Lung (tissue), 12 donors: ENCODE measurements around the gene ARL14EPL. TPM values are rescaled to one million over a fixed set of nuclear protein-coding genes. Genes with fewer than 3 reads are reported as not detected.

Experiments used
- ATAC-seq: fragments of 200-7000 bp; cut with Tn5 transposase; one replicate; pipeline ENCODE4 v1.9.1; 2020; ENCODE audit warnings: moderate number of reproducible peaks; ENCODE audit not compliant: insufficient read depth, low FRiP score
- DNase-seq, 3 donors: peaks; one replicate each; pipeline ENCODE4 v3.0.0-alpha.2; 2013 to 2017
- H3K27ac ChIP-seq, 2 donors: one replicate each; pipeline ENCODE4 v1.5.1; 2013; ENCODE audit warnings: mild to moderate bottlenecking in 2 of 2, moderate library complexity in 2 of 2, control low read depth in 1 of 2, inconsistent platforms in 1 of 2, low read depth in 1 of 2, low read length in 1 of 2
- H3K27me3 ChIP-seq, 3 donors: one replicate each; pipeline ENCODE4 v1.5.1; 2013; ENCODE audit warnings: low read length in 2 of 3; ENCODE audit not compliant: control insufficient read depth in 3 of 3, insufficient read depth in 3 of 3
- H3K36me3 ChIP-seq, 4 donors: one replicate each; pipeline ENCODE4 v1.5.1; 2013; ENCODE audit warnings: low read length in 4 of 4, mild to moderate bottlenecking in 1 of 4, moderate library complexity in 1 of 4; ENCODE audit not compliant: control insufficient read depth in 4 of 4, insufficient read depth in 4 of 4
- H3K4me1 ChIP-seq, 5 donors: one replicate each; pipeline ENCODE4 v1.5.1; 2013; ENCODE audit warnings: low read length in 5 of 5, mild to moderate bottlenecking in 2 of 5, moderate library complexity in 1 of 5; ENCODE audit not compliant: control insufficient read depth in 5 of 5, insufficient read depth in 5 of 5
- H3K4me3 ChIP-seq: one replicate; pipeline ENCODE4 v1.5.1; 2013; ENCODE audit warnings: mild to moderate bottlenecking, control low read depth, moderate library complexity
- H3K9ac ChIP-seq, 2 donors: one replicate each; pipeline ENCODE4 v1.5.1; 2013; ENCODE audit warnings: low read length in 2 of 2, control low read depth in 1 of 2; ENCODE audit not compliant: insufficient read depth in 1 of 2
- H3K9me3 ChIP-seq, 4 donors: one replicate each; pipeline ENCODE4 v1.5.1; 2013; ENCODE audit warnings: low read length in 3 of 4, mild to moderate bottlenecking in 1 of 4, moderate library complexity in 1 of 4; ENCODE audit not compliant: control insufficient read depth in 4 of 4, insufficient read depth in 3 of 4
- CTCF ChIP-seq: IDR thresholded peaks from 2 replicates; pipeline ENCODE4 v1.5.1; 2012; ENCODE audit warnings: mild to moderate bottlenecking; ENCODE audit errors: control extremely low read depth, extremely low read depth
- WGBS, 2 donors: extraction: QIAGEN DNeasy Blood & Tissue Kit; methylation state at CpG; one replicate each; pipeline ENCODE4 v1.1.7; 2013; 5-methylcytosine and 5-hydroxymethylcytosine counted together
- polyA plus RNA-seq, 2 donors: library from polyadenylated mRNA; stranded (reverse); fragments of 200-250 nt; gene quantifications; one replicate each; pipeline ENCODE4 v1.2.1, GENCODE V29; 2013
- total RNA-seq, 2 donors: library from RNA; depleted of rRNA in 1 of 2; stranded (reverse); fragments of >200 nt in 1 of 2; gene quantifications; one replicate each; pipeline ENCODE4 v1.2.1, GENCODE V29; 2014 to 2021
- donor health status: control.
- donor health status: control.
- donor health status: Bipolar disorder and iron deficiency.
- donor health status: healthy.
- donor health status: DM: yes; HTN: yes; CAD: no.

Gene ARL14EPL
- total and polyA plus RNA-seq, 4 donors: 0.10 TPM; not detected in 3

GRCh38 chr5:116038817-116039216 is 6.5 kb downstream of the ARL14EPL start:
- WGBS, 2 donors: 40 to 49% methylated on average over 3 of the region's 3 CpGs
- ATAC-seq (no peak), DNase-seq (no peak)
- Histone ChIP-seq H3K9me3 (no peaks in the 10 kb centered on the region), H3K27me3 (no peaks in the 10 kb centered on the region), H3K4me3 (no peak overlapping the region), H3K27ac (no peak overlapping the region), H3K4me1 (no peaks in the 10 kb centered on the region), H3K36me3 (no peaks in the 10 kb centered on the region), H3K9ac (no peak overlapping the region)
- no peak for TF ChIP-seq CTCF

DNA sequence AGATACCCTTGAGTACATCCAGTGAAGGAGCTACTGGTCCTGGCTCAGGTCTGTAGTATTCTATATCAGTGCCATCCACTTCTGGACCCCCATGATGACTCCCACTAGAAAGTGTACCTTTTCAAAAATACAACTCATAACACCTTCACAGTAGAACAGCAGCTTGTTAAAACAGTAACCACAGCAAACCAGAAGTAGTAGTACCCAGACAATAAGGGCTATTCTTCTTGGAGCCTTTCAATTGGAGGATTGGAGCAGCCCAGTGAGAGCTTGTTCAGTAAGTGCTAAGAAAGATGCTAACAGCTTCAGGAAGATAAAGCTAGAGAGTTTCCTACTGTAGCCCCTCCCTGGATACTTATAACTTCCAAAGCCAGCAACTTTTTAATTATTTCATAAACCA is 10.1 kb downstream of the ARL14EPL start:
- H3K27me3 ChIP-seq: no peaks in the 10 kb centered on the region
- H3K4me1 ChIP-seq: no peaks in the 10 kb centered on the region
- no peak for TF ChIP-seq CTCF
- ATAC-seq (no peak), DNase-seq (no peak)
- no peaks in the 10 kb centered on the region for H3K9me3 ChIP-seq
- no peak overlapping the region for H3K9ac ChIP-seq
- H3K4me3 ChIP-seq: no peak overlapping the region
- no peaks in the 10 kb centered on the region for H3K36me3 ChIP-seq
- no peak overlapping the region for H3K27ac ChIP-seq

- no peak overlapping the region for H3K9ac ChIP-seq
- H3K9me3 ChIP-seq: no peaks in the 10 kb centered on the region
- DNase-seq (no peak), ATAC-seq (no peak)
- H3K27me3 ChIP-seq: no peaks in the 10 kb centered on the region
- H3K4me3 ChIP-seq: no peak overlapping the region
- WGBS, 2 donors: 66 to 82% methylated on average over 3 of the region's 3 CpGs
- H3K27ac ChIP-seq: no peak overlapping the region
- H3K4me1 ChIP-seq: no peaks in the 10 kb centered on the region
- H3K36me3 ChIP-seq: no peaks in the 10 kb centered on the region
- TF ChIP-seq CTCF: no peak
Observed at GRCh38 chr5:116044073-116044472, 11.8 kb downstream of the ARL14EPL start.

GRCh38 chr5:116045821-116046220 is 13.5 kb downstream of the ARL14EPL start:
- WGBS, 2 donors: 88 to 93% methylated on average over 2 of the region's 2 CpGs
- H3K27me3 ChIP-seq: no peaks in the 10 kb centered on the region
- no peaks in the 10 kb centered on the region for H3K4me1 ChIP-seq
- H3K4me3 ChIP-seq: no peak overlapping the region
- H3K27ac ChIP-seq: no peak overlapping the region
- ATAC-seq: no peak
- DNase-seq: no peak
- H3K9me3 ChIP-seq: no peaks in the 10 kb centered on the region
- H3K36me3 ChIP-seq: no peaks in the 10 kb centered on the region
- TF ChIP-seq CTCF: no peak
- H3K9ac ChIP-seq: no peak overlapping the region
